GDM1 (cell line): Measurements from ENCODE around the gene ADAMTS10.
"Not testable (repeated sequence)": the region's sequence is repeated elsewhere in the genome, so short reads cannot be mapped to it uniquely, and the experiment has no call there.

Experiments
- DNase-seq: peaks from one replicate; lab custom pipeline; 2025; lab: John Stamatoyannopoulos, UW

The ADAMTS10 gene

GRCh38 chr19:8626842-8627241, 16.3 kb upstream of the ADAMTS10 start:
- DNase-seq = no peak

DNA sequence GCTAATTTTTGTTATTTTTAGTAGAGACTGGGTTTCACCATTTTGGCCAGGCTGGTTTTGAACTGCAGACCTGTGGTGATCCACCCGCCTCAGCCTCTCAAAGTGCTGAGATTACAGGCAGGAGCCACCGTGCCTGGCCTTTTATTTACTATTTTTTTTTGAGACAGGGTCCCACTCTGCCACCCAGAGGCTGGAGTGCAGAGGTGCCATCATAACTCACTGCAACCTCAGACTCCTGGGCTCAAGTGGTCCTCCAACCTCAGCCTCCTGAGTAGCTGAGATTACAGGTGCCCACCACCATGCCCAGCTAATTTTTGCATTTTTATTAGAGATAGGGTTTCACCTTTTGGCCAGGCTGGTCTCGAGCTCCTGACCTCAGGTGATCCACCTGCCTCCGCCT, 12.4 kb upstream of the ADAMTS10 start:
- DNase-seq = not testable (repeated sequence)

GRCh38 chr19:8618751-8619150, 8.2 kb upstream of the ADAMTS10 start:
- no peak for DNase-seq

- DNase-seq = no peak
Observed at GRCh38 chr19:8617984-8618383, 7.5 kb upstream of the ADAMTS10 start.

- not testable (repeated sequence) for DNase-seq
Observed at GRCh38 chr19:8617325-8617724, 6.8 kb upstream of the ADAMTS10 start.

DNA sequence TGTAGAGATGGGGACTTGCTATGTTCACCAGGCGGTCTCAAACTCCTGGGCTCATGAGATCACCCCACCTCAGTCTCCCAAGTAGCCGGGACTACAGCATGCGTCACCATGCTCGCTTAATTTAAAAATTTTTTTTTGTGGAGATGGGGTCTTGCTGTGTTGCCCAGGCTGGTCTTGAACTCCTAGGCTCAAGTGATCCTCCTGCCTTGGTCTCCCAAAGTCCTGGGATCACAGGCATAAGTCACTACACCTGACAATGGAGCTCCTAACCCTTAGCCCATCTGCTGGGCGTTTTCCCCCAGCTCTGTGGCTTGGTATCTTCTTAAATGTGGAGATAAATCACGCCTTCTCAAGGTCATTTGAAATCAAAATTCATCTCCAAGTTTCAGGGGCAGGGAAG, 6.3 kb upstream of the ADAMTS10 start:
- DNase-seq = no peak

GRCh38 chr19:8615813-8616596, 5.5 kb upstream of the ADAMTS10 start:
- peak; percentile 57 for DNase-seq

- DNase-seq = no peak
Observed at GRCh38 chr19:8615024-8615423, 4.5 kb upstream of the ADAMTS10 start.

DNA sequence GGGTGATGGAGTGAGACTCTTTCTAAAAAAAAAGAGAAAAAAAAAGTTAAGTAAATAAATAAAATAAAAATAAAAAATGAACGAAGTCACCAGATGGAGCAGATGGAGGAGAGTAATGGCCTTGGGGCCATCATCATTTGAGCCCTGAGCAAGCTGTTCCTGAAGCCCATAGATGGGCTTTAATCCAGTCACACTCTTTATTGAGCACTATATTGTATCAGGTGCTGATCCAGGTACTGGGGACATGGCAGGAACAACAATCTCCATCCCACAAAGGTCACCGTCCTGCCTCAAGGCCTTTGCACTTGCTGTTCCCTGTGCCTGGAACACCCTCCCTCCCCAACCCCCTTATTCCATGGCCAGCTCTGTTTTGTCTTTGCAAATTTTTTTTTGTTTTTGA, 3.9 kb upstream of the ADAMTS10 start:
- DNase-seq = no peak

- no peak for DNase-seq
Observed at GRCh38 chr19:8612807-8613171, 2.3 kb upstream of the ADAMTS10 start.

DNA sequence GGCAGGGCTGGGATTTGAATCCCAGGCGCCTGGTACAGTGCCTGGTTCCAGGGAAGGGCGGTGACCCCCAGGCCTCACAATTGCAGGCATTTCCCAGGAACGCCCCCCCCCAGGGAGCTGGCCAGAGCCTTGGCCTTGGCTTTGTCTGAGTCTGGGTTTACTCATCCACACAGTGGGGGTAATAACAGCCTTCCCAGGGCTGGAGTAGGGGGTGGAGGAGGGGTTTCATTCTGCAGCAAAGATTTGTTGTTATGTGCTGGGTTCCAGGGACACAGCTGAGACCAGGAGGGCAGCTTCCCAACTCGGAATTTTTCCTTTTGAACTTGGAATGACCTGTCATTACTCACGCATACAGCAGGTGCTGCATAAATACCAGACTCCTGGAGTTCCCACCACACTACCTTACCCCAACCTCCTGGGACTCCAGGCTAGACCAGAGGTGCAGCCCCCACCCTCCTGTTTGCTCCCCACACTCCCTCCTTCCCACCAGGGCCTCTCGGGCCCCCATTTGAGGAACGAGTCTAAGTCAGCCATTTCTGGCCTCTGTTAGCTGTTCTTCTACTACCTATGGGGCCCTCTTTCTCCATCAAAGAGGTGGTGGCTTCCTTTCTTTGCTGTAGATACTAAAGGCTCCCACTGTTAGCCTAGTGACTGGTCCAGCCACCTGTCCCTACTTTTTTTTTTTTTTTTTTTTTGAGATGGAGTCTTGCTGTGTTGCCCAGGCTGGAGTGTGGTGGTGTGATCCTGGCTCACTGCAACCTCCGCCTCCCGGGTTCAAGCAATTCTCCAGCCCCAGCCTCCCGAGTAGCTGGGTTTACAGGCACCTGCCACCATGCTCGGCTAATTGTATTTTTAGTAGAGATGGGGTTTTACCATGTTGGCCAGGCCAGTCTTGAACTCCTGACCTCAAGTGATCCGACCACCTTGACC, 1.6 kb upstream of the ADAMTS10 start:
- DNase-seq = no peak

DNA sequence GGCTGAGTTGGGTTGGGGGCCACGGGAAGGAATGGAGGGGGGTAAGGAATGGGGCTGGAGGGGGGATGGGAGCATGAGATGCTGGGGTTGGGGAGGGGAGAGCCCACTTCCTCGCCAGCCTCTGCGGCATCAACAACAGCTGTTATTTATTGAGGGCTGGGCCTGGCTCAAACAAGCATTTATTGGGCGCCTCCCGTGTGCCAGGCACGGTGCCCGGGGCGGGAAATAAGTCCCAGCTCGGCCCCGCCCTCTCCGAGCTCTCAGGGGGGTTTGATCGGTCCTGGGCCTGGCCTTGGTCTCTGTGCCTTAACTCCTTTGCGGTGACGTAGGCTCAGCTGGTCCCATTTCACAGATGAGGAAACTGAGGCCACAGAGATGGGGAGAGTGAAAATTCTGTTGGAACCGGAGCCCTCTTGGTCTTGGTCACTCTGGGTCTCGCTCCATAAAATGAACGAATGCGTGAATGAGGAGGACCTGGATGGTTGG, 919 bp upstream of the ADAMTS10 start:
- no peak for DNase-seq

- no peak for DNase-seq
Observed at GRCh38 chr19:8610936-8611300, 403 bp upstream of the ADAMTS10 start.

DNA sequence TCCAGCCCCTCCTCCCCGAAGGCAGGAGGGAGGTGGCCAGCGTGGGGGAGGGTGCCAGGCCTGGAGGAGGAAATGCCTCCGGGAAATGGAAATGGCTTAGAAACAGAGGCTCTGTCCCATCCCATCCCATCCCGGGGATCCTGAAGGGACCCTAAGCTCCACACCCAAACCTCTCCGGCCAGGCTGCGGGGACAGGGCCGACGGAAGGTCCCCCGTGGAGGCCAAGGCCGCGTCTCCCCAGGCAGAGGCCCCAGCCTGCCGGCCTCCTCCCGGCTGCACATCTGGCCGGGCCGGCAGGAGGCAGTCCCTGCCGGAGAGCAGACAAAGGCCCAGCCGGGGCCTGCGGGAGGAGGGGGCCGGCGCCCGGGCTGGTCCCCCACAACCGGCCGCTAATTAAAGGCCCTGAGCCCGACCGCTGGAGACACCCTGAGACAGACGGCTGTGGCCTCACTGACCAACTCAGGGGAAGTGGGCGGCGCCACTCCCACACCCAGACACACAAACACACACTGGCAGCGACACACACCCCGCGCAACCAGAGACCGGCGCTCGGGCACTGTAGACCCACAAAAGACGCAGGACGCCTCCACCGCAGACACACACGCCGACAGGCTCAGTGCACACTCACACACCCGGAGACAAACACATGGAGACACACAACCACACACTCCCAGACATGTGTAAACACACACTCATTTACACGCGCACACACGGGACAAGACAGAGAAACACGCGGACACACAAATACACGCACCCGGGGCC, 1.1 kb downstream of the ADAMTS10 start:
- DNase-seq = peak; percentile 23

GRCh38 chr19:8608941-8609278, 1.6 kb downstream of the ADAMTS10 start:
- DNase-seq = peak; percentile 26

DNA sequence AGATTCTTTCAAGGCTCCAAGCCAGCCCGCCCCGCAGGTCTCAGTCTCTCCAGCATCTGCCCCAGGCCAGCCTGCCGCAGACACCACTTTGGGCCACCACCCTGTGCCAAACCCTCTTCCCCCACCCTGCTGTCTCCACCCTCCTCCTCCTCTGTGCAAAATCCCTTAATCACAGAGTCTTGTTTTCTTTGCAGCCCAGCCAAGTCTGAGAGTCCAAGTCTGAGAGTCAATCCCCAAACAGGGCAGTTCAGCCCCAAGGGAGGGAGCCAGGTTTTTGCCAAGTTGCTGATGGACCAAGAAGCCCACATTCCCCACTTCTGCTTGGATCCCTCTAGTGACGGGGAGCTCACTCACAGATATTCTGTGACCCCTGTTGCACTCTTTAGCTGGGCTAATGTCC, 3.1 kb downstream of the ADAMTS10 start:
- no peak for DNase-seq

GRCh38 chr19:8605514-8605913, 5.0 kb downstream of the ADAMTS10 start:
- DNase-seq = no peak

DNA sequence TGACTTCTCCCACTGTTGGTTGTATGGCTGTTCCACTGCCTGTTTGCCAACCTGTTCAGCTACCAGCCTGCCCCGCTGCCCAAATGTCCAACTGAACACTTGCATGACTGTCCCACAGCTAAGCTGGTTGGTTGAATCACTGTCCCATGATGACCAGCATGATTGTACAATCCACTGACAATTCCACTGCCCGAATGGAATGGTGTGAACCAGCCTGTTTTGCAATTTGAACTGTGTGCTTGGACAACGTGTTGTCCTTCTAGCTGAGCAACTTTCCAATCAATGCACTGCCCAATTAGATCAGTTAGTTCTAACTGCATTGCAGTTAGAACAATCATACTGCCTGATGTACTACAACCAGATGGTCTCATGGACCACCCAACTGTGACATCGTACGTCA, 8.7 kb downstream of the ADAMTS10 start:
- no peak for DNase-seq

DNA sequence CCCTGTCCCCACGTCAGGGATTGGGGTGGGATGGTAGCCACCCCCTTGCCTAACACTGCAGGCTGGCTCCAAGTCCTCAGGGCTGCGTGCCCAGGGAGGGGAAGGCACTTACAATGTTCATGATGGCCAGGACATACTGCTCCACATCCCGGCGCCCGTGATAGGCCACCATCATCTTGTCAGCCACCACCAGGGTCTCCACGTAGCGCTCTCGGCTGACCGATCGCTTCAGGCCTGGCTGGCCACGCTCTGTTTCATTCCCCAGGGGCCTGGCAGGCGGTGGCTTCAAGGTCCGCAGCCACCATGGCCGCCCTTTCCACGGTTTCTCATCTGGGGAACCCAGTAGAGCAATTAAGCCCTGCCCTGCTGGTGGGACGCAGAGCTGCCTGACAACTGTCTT, 9.7 kb downstream of the ADAMTS10 start:
- DNase-seq = no peak

GRCh38 chr19:8600064-8600463, 10.5 kb downstream of the ADAMTS10 start:
- DNase-seq = no peak

DNA sequence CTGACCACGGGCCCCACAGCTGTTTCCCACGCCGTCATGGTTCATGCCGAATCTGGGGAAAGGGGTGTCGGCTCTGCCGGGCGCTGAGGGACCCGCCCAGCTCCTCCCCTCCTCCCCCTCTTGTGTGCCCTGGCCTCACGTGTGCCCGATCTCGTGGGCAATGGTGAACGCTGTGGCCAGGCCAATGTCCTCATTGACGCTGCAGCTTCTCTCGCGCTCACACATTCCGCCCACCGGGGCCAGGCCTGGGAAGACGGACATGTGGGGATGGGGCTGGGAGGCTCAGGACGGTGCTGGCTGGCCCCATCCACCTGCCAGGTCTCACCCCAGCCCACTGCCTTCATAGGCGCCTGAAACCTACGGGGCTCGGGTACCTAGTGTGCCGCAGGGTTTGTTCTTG, 14.3 kb downstream of the ADAMTS10 start:
- no peak for DNase-seq

- DNase-seq = no peak
Observed at GRCh38 chr19:8595651-8596050, 14.9 kb downstream of the ADAMTS10 start.

DNA sequence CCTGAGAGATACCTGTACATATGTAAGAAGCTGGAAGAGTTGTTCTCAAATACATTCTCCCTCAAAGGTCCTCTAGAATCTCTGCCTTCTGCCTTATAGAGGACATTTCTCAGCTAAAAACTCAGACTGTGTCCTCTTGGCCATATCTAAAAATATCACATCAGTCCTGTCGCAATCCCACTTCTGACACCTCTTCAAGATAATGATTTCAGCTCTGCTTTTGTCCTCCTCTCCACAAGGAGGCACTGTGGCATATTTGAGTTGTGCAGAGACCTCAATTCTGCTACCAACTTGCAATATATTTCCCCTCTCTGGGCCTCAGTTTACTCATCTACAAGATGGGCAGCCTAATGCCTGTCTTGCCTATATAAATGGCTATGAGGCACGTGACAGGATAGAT, 16.6 kb downstream of the ADAMTS10 start:
- DNase-seq = no peak
